ENCODE measurements around the gene VPS26C. TPM values are rescaled to one million over a fixed set of nuclear protein-coding genes. Genes with fewer than 3 reads are reported as not detected.
A peak's percentile ranks its signal among the peaks of the same experiment; 100 is the strongest.

Gene VPS26C
- total and polyA plus RNA-seq, 4 donors = 19.8 to 61.1 (median 42.9) TPM

GRCh38 chr21:37208056-37208721 lies 58.9 kb downstream of the VPS26C start:
- Histone ChIP-seq H3K36me3 (ENCODE audit: control insufficient read depth in 4 of 4, insufficient read depth in 4 of 4, low read length in 4 of 4) (peaks cover 0 to 2% (median 2%) of the 10 kb centered on the region in 4 donors), H3K9me3 (ENCODE audit: control insufficient read depth in 4 of 4, insufficient read depth in 3 of 4, low read length in 3 of 4) (no peaks in the 10 kb centered on the region), H3K4me1 (ENCODE audit: control insufficient read depth in 5 of 5, insufficient read depth in 5 of 5, low read length in 5 of 5) (peaks cover 0 to 17% (median 6%) of the 10 kb centered on the region in 5 donors), H3K27me3 (ENCODE audit: control insufficient read depth in 3 of 3, insufficient read depth in 3 of 3, low read length in 2 of 3) (no peaks in the 10 kb centered on the region), H3K4me3 (no peak overlapping the region), H3K9ac (ENCODE audit: insufficient read depth in 1 of 2, low read length in 2 of 2) (no peak overlapping the region), H3K27ac (ENCODE audit: low read depth in 1 of 2, low read length in 1 of 2) (peak overlapping the region; percentile 15 to 92)
- WGBS, 2 donors = 29 to 35% methylated on average over 15 of the region's 15 CpGs
- ATAC-seq (ENCODE audit: insufficient read depth, low FRiP score) (peak; percentile 76), DNase-seq (peak; percentile 38 to 60 (median 50))
- TF ChIP-seq, protein P1, sequence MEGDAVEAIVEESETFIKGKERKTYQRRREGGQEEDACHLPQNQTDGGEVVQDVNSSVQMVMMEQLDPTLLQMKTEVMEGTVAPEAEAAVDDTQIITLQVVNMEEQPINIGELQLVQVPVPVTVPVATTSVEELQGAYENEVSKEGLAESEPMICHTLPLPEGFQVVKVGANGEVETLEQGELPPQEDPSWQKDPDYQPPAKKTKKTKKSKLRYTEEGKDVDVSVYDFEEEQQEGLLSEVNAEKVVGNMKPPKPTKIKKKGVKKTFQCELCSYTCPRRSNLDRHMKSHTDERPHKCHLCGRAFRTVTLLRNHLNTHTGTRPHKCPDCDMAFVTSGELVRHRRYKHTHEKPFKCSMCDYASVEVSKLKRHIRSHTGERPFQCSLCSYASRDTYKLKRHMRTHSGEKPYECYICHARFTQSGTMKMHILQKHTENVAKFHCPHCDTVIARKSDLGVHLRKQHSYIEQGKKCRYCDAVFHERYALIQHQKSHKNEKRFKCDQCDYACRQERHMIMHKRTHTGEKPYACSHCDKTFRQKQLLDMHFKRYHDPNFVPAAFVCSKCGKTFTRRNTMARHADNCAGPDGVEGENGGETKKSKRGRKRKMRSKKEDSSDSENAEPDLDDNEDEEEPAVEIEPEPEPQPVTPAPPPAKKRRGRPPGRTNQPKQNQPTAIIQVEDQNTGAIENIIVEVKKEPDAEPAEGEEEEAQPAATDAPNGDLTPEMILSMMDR (IDR thresholded peaks at IDR 0.05; ENCODE audit: control extremely low read depth, extremely low read depth) = no peak

DNA sequence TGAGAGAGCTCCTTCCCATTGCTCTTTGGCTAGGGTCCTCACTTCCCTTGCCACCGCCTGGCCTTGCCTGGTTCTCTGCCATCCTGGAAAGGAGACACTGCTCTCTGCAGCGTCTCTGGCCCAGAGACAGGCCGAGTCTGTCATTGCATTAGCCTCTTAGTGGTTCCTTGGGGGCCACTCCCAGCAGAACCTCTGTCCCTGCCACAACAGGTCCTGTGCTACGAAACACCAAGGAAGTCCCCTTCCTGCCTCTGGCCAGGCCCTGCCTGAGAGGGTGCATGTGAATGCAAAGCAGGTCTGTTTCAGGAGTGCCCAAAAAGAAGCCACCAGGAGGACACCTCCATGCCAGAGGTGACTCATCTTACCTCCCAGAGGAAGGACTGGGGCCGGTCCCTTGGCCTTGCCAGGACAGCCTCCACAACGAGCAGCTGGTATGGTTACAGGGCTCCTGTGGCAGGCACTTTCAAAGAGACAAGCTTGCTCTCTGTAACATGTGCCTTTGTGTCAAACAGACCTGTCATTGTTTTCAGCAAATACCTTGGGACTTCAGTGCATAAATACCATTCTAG lies 59.6 kb downstream of the VPS26C start:
- H3K27ac ChIP-seq (ENCODE audit: low read depth in 1 of 2, low read length in 1 of 2) = peak overlapping the region in 1 of 2 donors; percentile 92
- 47 to 53% methylated on average over 6 of the region's 6 CpGs for WGBS, 2 donors
- H3K9me3 ChIP-seq (ENCODE audit: control insufficient read depth in 4 of 4, insufficient read depth in 3 of 4, low read length in 3 of 4) = no peaks in the 10 kb centered on the region
- H3K9ac ChIP-seq (ENCODE audit: insufficient read depth in 1 of 2, low read length in 2 of 2) = no peak overlapping the region
- ATAC-seq (ENCODE audit: insufficient read depth, low FRiP score) = peak; percentile 24
- peak in 2 of 3 donors; percentile 19 to 52 for DNase-seq
- TF ChIP-seq, protein P1 (IDR thresholded peaks at IDR 0.05; ENCODE audit: control extremely low read depth, extremely low read depth) = no peak
- H3K27me3 ChIP-seq (ENCODE audit: control insufficient read depth in 3 of 3, insufficient read depth in 3 of 3, low read length in 2 of 3) = no peaks in the 10 kb centered on the region
- H3K4me1 ChIP-seq (ENCODE audit: control insufficient read depth in 5 of 5, insufficient read depth in 5 of 5, low read length in 5 of 5) = peaks cover 0 to 17% (median 6%) of the 10 kb centered on the region in 5 donors
- peaks cover 1 to 8% (median 5%) of the 10 kb centered on the region in 4 donors for H3K36me3 ChIP-seq (ENCODE audit: control insufficient read depth in 4 of 4, insufficient read depth in 4 of 4, low read length in 4 of 4)
- no peak overlapping the region for H3K4me3 ChIP-seq

DNA sequence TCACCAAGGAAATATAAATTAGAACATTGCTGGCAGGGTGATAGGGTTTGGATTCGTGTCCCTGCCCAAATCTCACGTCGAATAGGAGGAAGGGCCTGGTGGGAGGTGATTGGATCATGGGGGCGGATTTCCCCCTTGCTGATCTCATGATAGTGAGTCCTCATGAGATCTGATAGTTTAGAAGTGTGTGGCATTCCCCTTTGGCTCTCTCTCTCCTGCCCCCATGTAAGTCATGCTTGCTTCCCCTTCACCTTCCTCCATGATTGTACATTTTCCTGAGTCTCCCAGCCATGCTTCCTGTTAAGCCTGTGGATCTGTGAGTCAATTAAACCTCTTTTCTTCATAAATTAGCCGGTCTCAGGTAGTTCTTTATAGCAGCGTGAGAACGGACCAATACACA lies 60.6 kb downstream of the VPS26C start:
- Histone ChIP-seq H3K27ac (ENCODE audit: low read depth in 1 of 2, low read length in 1 of 2) (peak overlapping the region in 1 of 2 donors; percentile 71), H3K9me3 (ENCODE audit: control insufficient read depth in 4 of 4, insufficient read depth in 3 of 4, low read length in 3 of 4) (no peaks in the 10 kb centered on the region), H3K4me3 (no peak overlapping the region), H3K9ac (ENCODE audit: insufficient read depth in 1 of 2, low read length in 2 of 2) (no peak overlapping the region), H3K4me1 (ENCODE audit: control insufficient read depth in 5 of 5, insufficient read depth in 5 of 5, low read length in 5 of 5) (peaks cover 0 to 17% (median 6%) of the 10 kb centered on the region in 5 donors), H3K36me3 (ENCODE audit: control insufficient read depth in 4 of 4, insufficient read depth in 4 of 4, low read length in 4 of 4) (peaks cover 7 to 16% (median 11%) of the 10 kb centered on the region in 4 donors), H3K27me3 (ENCODE audit: control insufficient read depth in 3 of 3, insufficient read depth in 3 of 3, low read length in 2 of 3) (no peaks in the 10 kb centered on the region)
- TF ChIP-seq, protein P1 (IDR thresholded peaks at IDR 0.05; ENCODE audit: control extremely low read depth, extremely low read depth) = no peak
- ATAC-seq (ENCODE audit: insufficient read depth, low FRiP score) (no peak), DNase-seq (no peak)
- 91 to 95% methylated on average over 7 of the region's 7 CpGs for WGBS, 2 donors
